GM18526 (cell line): ENCODE results near the gene SEC14L5.

Experiments used
- POLR2A ChIP-seq: IDR thresholded peaks from 3 replicates; pipeline ENCODE4 v1.6.1; 2011; ENCODE audit not compliant: insufficient read length; ENCODE audit errors: extremely low read depth

The SEC14L5 gene

DNA sequence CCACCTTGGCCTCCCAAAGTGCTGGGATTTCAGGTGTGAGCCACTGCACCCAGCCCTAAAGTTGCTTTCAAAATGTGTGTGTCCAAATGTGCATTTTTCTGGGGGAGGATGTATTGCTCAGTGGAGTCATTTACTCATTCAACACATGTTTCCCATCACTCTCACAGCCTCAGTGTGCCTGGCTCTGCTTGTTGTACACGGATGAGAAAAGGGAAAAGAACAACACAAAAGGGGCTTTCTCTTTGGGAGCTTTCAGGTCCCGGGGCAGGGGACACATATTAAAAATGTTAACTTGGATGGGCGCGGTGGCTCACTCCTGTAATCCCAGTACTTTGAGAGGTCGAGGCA is 19.5 kb upstream of the SEC14L5 start:
- no peak for TF ChIP-seq POLR2A

DNA sequence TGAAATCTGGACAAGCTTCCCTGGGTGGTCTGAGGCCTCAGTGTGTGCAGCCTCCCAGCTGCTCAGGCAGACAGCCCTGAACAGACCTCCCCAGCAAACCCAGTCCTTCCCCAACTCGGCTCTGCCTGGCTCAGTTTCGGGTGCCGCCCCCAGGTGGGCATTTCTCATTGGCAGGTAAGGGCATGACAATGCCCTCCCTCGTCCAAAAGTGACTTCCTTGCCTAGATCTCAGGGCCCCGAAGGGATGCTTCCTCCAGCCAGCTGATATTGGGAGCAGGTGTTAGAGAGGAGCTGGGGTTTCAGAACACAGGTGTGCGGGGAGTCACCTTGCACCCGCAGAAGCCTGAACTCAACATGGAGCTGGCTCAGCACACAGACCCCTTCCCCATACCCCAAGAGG is 17.4 kb upstream of the SEC14L5 start:
- no peak for TF ChIP-seq POLR2A

DNA sequence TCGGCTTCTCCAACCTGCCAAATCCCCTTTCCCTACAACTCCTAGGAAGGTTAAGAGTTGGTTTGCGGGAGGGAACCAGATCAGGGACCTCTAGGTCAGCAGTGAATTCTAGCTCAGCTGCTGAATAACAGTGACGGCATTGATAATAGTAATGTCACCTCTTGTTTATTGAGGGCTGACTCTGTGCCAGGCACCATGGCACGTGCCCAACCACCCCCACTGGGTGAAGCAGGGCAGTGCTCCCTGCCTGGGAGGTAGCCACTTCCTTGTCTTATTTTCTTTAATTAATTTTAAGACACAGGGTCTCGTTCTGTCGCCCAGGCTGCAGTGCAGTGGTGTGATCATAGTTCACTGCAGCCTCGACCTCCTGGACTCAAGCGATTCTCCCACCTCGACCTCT is 15.6 kb upstream of the SEC14L5 start:
- no peak for TF ChIP-seq POLR2A

DNA sequence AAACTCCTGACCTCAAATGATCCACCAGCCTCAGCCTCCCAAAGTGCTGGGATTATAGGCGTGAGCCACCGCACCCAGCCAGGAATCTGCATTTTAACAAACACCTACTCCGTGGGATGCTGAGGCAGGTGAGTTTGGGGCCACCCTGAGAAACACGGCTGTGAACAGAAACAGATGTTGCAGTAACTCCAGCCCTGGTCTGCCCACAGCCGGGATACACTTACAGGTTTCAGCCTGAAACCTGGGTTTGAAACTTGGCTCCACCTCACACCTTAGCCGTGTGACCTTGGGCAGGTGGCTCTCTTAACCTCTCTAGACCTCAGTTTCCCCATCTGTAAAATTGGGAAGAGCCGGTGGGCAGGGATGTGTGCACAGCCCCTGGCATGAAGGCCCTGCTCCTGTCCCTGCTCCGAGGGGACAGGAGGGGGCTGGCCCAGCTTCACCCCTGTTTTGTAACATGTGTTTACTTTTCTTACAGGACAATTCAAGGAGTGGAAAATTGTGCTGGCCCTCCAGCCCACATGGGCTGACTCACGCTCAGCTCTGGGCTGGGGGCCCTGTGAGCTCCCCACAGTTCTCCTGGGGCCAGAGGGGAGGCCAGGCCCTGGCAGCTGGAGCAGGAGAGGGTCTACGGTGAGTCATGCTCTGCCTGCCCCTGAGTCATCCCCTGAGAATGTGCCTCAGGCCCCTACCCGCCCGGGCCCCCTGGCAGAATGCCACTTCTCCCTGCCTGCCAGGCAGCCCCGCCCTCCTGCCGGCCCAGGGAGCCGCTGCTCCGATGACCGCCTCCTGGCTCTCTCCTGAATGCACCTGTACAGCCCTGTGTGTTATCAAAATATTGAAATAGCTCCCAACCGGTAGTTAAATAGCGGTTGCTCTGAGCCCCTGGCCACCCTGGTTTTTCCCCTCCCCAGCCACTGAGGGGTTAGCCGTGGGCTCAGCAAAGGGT is 13.5 kb upstream of the SEC14L5 start:
- TF ChIP-seq POLR2A, result no peak

DNA sequence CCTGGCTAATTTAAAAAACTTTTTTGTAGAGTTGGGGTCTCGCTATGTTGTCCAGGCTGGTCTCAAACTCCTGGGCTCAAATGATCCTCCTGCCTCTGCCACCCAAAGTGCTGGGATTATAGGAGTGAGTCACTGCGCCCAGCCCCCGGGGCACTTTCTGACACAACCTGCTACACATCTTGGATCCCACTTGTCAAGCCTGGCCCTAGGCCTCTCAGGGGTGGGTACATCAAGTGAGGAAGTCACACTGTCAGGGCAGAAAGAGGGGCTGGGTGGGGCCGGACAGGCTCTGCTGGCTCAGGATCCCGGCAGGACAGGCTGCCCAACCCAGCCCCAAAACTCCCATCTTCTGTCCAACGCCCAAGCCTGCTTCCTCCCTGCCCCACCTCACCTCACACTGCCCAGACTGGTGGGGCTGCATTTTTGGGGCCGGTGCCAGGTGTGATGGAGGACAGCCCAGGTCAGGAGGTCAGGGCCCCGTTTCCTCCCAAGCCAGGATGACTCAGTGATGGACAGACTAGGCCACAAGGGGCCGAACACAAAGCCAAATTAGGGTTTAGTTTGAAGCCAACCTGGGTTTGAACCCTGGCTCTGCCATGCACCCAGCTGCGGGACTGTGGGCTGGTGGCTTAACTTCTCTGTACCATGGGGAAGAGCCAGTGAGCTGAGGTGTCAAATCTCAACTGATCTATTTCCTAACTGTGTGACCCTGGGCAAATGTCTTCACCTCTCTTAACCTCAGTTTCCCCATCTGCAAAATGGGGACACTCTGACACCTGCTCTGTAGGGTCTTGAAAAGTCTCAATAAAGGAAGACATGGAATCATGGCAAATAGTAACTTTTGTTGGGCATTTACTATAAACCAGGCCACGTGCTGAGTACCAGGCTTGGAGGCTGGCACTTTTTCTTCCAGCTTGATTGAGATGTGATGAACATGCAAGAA is 12.3 kb upstream of the SEC14L5 start:
- no peak for TF ChIP-seq POLR2A

DNA sequence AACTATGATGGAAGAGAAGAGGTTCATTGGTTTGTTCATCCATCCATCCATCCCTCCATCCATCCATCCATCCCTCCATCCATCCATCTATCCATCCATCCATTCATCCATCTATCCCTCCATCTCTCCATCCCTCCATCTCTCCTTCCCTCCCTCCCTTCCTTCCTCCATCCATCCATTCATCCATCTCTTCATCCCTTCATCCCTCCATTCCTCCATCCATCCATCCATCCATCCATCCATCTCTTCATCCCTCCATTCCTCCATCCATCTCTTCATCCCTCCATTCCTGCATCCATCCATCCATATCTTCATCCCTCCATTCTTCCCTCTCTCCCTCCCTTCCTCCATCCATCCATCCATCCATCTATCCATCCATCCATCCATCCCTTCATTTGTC is 11.2 kb upstream of the SEC14L5 start:
- no peak for TF ChIP-seq POLR2A

DNA sequence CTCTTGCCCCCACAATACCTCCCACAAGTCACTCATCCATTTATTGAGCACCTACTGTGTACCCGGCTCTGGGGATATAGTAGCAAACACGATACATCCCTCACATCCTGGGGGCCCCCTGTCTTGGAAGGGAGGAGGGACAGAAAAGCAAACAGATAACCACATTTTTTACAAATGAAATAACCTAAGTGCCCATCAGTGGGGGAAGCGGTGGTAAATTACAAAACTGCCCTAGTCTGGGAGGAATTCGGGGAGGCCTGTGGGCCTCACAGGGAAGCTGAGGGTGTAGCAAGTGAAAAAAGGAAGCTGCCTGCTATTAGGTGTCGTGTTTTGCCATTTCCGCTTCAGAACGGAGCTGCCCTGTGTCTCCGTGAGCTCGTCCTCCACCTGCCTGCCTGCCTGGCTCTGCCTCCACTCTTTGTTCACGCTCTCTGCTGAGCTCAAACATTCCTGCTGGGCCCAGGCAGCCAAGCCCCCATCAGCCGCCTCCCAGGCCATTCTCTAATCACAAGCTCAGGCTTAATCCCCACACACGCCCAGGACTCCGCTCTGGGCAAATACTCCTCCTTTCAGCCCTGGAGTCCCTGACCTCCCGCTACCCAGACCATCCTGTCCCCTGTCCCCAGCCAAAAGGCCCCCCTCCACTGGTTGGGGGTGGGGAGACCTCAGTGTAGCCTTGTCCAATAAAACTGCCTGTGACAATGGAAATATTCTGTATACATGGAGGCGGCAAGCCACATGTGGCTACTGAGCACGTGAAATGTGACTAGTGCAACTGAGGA is 10.2 kb upstream of the SEC14L5 start:
- TF ChIP-seq POLR2A, result no peak

DNA sequence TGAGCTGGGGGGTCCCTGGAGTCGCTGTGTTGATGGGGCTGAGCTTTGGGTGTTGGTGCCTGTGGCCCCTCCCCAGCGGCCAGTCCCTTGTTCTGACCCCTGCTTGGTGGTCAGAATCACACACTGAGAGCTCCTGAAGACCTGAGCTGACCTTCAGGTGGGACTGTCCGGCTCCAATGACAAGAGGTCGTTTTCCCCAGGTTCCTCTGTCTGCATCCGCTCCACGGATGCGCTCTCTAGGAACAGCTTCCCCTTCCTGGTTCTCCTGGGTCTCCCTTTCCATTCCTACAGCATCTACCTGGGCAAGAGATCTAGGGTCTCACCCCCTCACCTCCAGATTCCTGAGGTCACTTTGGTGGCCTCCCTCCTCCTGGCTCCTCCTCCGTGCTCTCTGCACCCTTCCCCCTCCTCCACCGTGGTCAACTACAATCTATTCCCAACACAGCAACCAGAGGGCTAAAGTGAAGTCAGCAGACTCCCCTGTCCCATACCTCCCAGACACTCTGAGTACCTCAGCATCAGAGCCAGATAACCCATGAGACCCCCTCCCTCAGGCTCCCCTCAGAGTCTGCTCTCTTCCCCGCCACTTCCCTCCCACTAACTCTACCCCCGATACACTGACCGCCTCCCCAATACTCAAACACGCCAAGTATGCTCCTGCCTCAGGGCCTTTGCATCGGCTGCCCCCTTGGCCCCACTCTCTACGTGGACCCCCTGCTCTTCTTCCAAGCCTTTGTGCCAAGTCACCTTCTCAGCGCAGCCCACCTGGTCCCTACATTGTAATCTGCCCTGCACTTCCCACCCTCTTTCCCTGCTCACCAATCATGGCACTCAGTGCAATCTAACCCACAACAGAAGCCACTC is 9.0 kb upstream of the SEC14L5 start:
- no peak for TF ChIP-seq POLR2A

DNA sequence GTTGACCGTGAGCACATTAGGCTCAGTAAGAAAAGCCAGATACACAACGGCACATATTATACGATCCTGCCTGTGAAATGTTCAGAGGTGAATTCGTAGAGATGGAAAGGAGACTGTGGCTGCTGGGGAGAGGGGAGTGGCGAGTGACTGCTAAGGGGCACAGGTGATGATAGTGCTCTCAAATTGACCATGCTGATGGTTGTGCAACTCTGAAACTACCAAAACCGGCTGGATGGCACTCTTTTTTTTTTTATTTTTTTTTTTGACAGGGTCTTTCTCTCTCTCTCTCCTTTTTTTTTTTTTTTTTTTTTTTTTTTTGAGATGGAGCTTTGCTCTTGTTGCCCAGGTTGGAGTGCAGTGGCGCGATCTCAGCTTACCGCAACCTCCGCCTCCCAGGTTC is 8.1 kb upstream of the SEC14L5 start:
- no peak for TF ChIP-seq POLR2A

DNA sequence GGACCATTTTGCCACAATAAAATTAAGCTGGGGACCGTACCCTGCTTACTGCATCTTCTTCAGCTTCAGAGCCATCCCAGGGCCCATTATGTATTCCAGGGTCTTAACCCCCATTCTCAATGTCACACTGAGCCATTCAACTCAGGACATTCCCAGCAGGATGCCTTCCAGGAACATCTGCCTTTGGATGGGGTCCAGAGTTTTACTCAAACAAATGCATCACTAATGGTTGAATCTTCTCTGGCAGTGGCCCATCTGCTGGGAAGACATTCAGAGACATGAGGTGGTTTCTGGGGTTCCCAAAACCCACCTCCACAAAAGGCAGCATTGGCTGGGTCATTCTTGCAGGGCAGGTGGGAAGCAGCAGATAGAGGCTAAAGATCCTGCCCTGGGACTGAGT is 3.4 kb upstream of the SEC14L5 start:
- TF ChIP-seq POLR2A, result no peak

DNA sequence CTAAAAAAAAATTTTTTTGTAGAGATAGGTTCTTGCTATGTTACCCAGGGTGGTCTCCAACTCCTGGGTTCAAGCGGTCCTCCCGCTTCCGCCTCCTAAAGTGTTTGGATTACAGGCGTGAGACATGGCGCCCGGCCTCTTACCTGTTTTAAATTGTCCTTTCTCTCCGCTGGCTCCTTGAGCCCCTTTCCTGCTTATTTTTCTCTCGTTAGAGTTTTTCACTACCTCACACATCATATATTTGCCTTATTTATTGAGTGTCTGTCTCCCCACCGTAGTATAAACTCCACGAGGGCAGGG is 760 bp upstream of the SEC14L5 start:
- no peak for TF ChIP-seq POLR2A

DNA sequence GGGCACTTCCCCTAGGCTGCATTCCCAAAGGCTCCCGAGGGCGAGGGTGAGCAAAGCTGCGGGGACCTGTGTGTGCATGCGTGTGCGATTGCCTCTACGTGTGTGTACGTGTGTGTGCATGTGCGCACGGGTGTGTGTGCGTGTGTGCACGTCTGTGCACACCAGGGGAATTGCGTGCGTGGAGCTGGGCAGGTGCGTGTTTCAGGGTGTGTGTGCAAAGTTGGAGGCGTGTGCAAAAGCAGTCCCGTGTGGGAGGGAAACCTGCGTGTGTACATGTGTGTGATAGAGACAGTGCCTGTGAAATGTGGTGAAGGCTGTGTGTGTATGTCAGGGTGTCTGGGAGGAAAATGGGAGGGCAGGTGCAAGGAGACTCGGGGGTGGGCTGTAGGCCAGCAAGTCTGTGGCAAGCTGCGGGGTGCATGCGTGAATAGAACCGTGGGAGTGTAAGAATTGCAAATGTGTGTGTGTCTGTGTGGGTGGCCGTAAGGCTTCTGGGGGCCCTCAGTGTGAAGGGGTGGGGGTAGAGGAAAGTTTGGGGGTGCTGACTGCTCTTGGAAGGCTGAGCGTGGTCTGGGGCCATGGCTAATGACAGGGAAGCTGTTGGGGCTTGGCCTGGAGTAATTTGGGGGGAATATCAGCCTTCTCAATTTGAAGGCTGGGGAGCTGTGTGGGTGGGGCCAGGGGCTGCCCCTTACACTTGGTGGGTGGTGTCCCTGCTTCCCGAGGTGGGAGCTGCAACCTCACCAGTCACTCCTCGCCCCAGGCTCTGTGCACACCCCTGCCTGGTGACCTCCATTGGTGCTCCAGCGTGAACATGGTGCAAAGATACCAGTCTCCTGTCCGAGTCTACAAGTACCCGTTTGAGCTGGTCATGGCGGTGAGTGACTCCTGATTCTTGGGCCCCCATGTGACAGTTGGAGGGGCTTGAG is 644 bp downstream of the SEC14L5 start:
- no peak for TF ChIP-seq POLR2A

DNA sequence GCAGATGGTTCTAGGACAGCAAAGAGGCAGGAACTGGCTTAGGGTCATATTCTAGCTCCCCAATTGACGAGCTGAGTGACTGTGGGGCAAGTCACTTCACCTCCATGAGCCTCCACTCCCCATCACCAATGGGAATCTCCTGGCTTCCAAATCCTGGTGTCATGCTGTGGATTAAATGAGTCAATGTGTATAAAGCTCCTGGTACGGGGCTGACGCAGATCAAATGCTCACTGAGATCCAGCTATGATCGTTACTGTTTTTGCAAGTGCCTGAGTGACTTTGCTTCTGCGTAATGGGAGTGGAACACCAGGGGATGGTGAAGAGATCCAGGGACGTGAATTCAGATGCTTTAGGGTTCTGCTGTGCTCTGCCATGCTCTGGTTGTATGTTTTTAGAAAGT is 2.4 kb downstream of the SEC14L5 start:
- TF ChIP-seq POLR2A, result no peak
